HG03175 (cell line): ENCODE data around the gene SLC6A17.

Experiments
- ATAC-seq: cut with Tn5 transposase; IDR thresholded peaks from one replicate; pipeline ENCODE4 v1.9.1; 2021; ENCODE audit warnings: mild to moderate bottlenecking, moderate library complexity; ENCODE audit not compliant: unreplicated experiment

The SLC6A17 gene

GRCh38 chr1:110201157-110201825 lies 51.0 kb downstream of the SLC6A17 start:
- ATAC-seq = no peak

- no peak for ATAC-seq
Observed at GRCh38 chr1:110203021-110203661, 52.8 kb downstream of the SLC6A17 start.

GRCh38 chr1:110205156-110205555 lies 54.9 kb downstream of the SLC6A17 start:
- no peak for ATAC-seq

- no peak for ATAC-seq
Observed at GRCh38 chr1:110205591-110206155, 55.4 kb downstream of the SLC6A17 start.

GRCh38 chr1:110206261-110206920 lies 56.1 kb downstream of the SLC6A17 start:
- ATAC-seq = no peak

GRCh38 chr1:110207831-110208230 lies 57.5 kb downstream of the SLC6A17 start:
- no peak for ATAC-seq

- ATAC-seq = no peak
Observed at GRCh38 chr1:110208916-110209645, 58.8 kb downstream of the SLC6A17 start.

GRCh38 chr1:110209715-110210603 lies 59.7 kb downstream of the SLC6A17 start, which contains the start of gene KCNC4:
KCNC4 (plus strand) TSS chr1:110210314; CDS start chr1:110211500, 1,186 bp downstream.
- peak; percentile 87 for ATAC-seq

- ATAC-seq = peak; percentile 20
Observed at GRCh38 chr1:110210604-110211495, 60.6 kb downstream of the SLC6A17 start.

- ATAC-seq = no peak
Observed at GRCh38 chr1:110211496-110212168, 61.3 kb downstream of the SLC6A17 start.

- ATAC-seq = no peak
Observed at GRCh38 chr1:110212169-110213142, 62.2 kb downstream of the SLC6A17 start.

GRCh38 chr1:110213143-110213540 lies 62.8 kb downstream of the SLC6A17 start:
- ATAC-seq = no peak

GRCh38 chr1:110214454-110215404 lies 64.4 kb downstream of the SLC6A17 start:
- no peak for ATAC-seq

- ATAC-seq = no peak
Observed at GRCh38 chr1:110215621-110216515, 65.6 kb downstream of the SLC6A17 start.

GRCh38 chr1:110216844-110217444 lies 66.7 kb downstream of the SLC6A17 start:
- no peak for ATAC-seq
